ENCODE measurements around the gene DNTT.

The DNTT gene

DNA sequence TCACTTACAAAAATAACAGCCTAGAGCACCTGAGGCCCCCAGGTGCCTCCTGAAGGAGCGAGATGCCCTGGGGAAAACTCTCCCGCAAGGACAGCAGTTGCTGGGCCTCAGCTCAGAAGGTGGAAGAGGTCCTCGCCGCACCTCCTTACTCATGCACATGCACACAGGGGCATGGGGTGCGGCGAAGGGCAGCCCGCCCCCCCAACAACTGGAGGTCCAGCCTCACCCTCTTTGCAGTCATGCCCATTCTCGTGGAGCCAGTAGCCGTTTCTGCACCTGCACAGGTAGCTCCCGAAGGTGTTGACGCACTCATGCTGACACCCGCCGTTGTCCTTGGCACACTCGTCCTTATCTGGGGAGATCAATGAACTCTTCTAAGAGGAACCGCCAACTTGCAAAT lies 74.5 kb downstream of the DNTT start:
- DNase-seq (ENCODE audit: low read depth) = no peak

DNA sequence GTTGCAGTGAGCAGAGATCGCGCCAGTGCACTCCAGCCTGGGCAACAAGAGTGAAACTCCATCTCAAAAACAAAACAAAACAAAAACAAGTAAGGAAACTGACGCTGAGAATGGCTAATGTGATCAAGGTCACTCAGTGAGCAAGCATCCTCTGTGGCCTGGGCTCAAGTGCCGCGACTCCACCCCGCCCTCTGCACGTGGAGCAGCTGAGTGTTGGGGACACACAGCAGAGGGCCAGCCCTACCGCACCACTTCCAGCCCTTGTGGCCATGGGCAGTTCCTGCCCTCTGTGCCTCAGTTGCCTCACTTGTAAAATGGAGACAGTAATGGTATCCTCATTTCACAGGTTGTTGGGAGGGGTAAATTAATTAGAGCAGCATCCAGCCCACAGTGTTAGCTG lies 75.5 kb downstream of the DNTT start:
- DNase-seq (ENCODE audit: low read depth) = no peak

DNA sequence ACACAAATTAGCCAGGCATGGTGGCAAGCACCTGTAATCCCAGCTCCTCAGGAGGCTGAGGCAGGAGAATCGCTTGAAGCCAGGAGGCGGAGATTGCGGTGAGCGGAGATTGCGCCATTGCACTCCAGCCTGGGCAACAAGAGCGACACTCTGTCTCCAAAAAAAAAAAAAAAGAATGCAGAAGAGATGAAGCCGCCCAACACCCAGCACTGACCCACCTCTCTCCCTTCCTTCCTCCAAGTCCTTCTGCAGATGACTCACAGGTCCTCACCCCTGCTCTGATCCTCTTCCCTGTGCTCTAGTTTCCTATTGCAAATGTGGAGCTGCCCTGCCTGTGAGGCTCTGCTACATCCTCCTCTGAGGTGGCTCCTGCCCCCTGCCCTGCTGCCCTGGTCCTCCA lies 76.6 kb downstream of the DNTT start:
- no peak for DNase-seq (ENCODE audit: low read depth)

DNA sequence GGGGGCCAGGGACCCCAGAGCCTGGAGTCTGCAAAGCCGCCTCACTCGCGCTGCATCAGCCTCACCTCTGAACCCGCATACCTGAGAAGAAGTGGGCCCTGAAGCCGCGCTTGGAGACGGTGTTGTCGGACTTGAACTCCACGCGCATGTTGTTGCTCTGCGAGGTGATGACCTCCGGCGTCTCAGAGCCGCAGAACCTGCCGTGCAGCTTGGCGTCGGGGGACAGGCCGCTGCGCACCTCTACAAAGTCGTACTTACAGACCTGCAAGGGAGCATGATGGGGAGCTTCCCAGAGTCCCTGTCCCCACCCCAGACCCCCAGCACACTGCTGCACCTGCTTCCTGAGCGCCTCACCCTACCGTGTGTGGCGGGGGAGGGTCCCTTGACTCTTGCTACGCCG lies 80.3 kb downstream of the DNTT start:
- DNase-seq (ENCODE audit: low read depth) = no peak

DNA sequence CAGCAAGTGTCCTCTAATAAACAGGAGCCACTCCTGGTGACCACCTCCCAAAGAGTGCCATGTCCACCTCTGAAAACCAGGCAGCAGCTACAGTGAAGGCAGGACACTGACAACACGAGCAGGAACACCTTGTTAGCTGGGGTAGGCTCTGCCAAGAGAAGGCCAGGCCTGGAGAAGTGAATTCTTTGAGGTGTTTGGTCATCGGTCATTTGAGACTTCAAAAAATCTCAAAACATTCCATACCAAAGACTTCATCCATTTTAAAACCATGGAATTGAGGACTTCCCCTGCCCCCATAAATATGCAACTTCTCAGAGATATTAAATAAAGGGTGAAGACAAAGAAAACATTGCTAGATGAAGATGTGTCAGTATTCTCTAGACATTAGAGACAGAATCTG lies 82.9 kb downstream of the DNTT start:
- no peak for DNase-seq (ENCODE audit: low read depth)

DNA sequence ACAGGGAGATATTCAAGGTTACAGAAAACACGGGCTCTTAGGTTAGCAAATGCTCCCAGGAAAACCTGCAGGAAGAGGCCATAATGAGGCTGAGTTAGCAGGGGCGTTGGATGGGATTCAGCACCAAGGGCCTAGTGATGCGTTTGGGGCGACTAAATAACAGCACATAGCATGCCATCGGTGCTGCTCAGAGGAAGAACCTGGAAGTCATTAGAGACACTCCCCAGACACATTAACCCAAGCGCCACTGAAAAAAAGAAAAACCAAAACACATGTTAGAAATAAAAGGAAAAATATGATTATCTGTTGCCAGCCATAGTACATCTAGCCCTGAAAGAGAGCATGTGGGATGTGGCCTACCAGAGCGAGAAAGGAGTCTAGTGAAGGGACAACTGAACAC lies 83.4 kb downstream of the DNTT start:
- no peak for DNase-seq (ENCODE audit: low read depth)
